ENCODE results near the gene ADAMTS8. TPM values are rescaled to one million over a fixed set of nuclear protein-coding genes. Genes with fewer than 3 reads are reported as not detected.

The ADAMTS8 gene
- polyA plus RNA-seq, 1 of the 3 experiments (the other 2 are of a cell fraction) = not detected

DNA sequence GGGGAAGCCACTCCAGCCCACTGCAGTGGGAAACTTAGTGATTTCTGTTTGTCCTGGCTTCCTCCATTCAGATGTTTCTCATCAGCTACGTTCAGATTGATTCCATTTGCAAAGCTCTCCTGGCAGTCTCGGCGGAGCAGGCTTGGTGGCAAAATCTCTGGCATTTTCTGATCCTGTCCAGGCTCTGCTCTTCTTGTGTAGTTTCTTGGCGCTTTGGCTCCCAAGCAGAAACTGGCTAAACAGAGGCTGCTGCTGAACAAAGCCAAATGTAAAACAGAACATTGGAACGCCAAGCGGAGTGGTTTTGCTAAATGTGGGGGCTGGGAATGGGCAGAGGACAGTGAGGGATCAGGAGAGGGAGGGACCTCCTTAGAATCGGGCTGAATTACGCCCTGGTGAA lies 36.7 kb downstream of the ADAMTS8 start:
- ChIA-PET POLR2A (no interaction called here), CTCF (interaction anchor here (1.5 to 2.0 kb wide), 2 partner anchors 25 to 43 kb away, joined by 3 to 5 read pairs; no protein-coding TSS in a partner anchor)
- Histone ChIP-seq H4K20me1 (ENCODE audit: insufficient read depth) (no peaks in the 10 kb centered on the region), H2AFZ (ENCODE audit: low read depth) (no peak overlapping the region), H3K79me2 (ENCODE audit: insufficient read depth) (no peaks in the 10 kb centered on the region), H3K9me3 (no peaks in the 10 kb centered on the region), H3K9ac (no peak overlapping the region), H3K4me2 (no peak overlapping the region), H3K36me3 (replicated peaks in 1 of 2; ENCODE audit: control insufficient read depth in 1 of 2, insufficient read depth in 2 of 2, low read length in 1 of 2) (no peaks in the 10 kb centered on the region), H3K4me3 (ENCODE audit: low read depth in 2 of 2, low read length in 1 of 2) (no peak overlapping the region), H3F3A (replicated peaks; ENCODE audit: insufficient read depth) (no peaks in the 10 kb centered on the region), H3K4me1 (ENCODE audit: control insufficient read depth in 1 of 2, insufficient read depth in 2 of 2, low read depth in 1 of 2, low read length in 1 of 2) (no peaks in the 10 kb centered on the region; a peak in 1 of 4 replicates), H3K27me3 (ENCODE audit: insufficient read depth) (no peaks in the 10 kb centered on the region; the same call in 1 of the 2 replicates), H3K27ac (ENCODE audit: low read depth in 2 of 2, low read length in 1 of 2) (no peak overlapping the region), H3K9me2 (no peaks in the 10 kb centered on the region)
- 61% methylated on average over 8 of the region's 8 CpGs for WGBS (ENCODE audit: low lambda C conversion rate)
- DNase-seq = no peak
- TF ChIP-seq ELF1 (IDR thresholded peaks at IDR 0.05) = no peak
- TF ChIP-seq TAF1 (IDR thresholded peaks at IDR 0.05; ENCODE audit: borderline replicate concordance, low read depth, low read length) = no peak
- TF ChIP-seq SMC3 (IDR thresholded peaks at IDR 0.05; ENCODE audit: low read depth, low read length) = no peak
- no peak for TF ChIP-seq JUND (IDR thresholded peaks at IDR 0.05)
- TF ChIP-seq MAX (IDR thresholded peaks at IDR 0.05; ENCODE audit: low read depth) = no peak
- no peak for TF ChIP-seq EP300 (IDR thresholded peaks at IDR 0.05; ENCODE audit: borderline replicate concordance in 1 of 2, low read depth in 1 of 2, low read length in 1 of 2)
- no peak for TF ChIP-seq FOXJ3 (CRISPR knock-in tag; IDR thresholded peaks at IDR 0.05)
- TF ChIP-seq, protein P1, sequence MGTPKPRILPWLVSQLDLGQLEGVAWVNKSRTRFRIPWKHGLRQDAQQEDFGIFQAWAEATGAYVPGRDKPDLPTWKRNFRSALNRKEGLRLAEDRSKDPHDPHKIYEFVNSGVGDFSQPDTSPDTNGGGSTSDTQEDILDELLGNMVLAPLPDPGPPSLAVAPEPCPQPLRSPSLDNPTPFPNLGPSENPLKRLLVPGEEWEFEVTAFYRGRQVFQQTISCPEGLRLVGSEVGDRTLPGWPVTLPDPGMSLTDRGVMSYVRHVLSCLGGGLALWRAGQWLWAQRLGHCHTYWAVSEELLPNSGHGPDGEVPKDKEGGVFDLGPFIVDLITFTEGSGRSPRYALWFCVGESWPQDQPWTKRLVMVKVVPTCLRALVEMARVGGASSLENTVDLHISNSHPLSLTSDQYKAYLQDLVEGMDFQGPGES (IDR thresholded peaks at IDR 0.05; ENCODE audit: low read depth, low read length) = no peak

GRCh38 chr11:130390071-130390758 lies 38.2 kb downstream of the ADAMTS8 start:
- no peak for DNase-seq
- Histone ChIP-seq H3F3A (replicated peaks; ENCODE audit: insufficient read depth) (no peaks in the 10 kb centered on the region), H3K27me3 (ENCODE audit: insufficient read depth) (no peaks in the 10 kb centered on the region; the same call in 1 of the 2 replicates), H3K36me3 (replicated peaks in 1 of 2; ENCODE audit: control insufficient read depth in 1 of 2, insufficient read depth in 2 of 2, low read length in 1 of 2) (no peaks in the 10 kb centered on the region), H3K9me2 (no peaks in the 10 kb centered on the region), H2AFZ (ENCODE audit: low read depth) (no peak overlapping the region), H3K4me3 (ENCODE audit: low read depth in 2 of 2, low read length in 1 of 2) (no peak overlapping the region), H3K4me2 (no peak overlapping the region), H4K20me1 (ENCODE audit: insufficient read depth) (no peaks in the 10 kb centered on the region), H3K79me2 (ENCODE audit: insufficient read depth) (no peaks in the 10 kb centered on the region), H3K4me1 (ENCODE audit: control insufficient read depth in 1 of 2, insufficient read depth in 2 of 2, low read depth in 1 of 2, low read length in 1 of 2) (no peaks in the 10 kb centered on the region; a peak in 1 of 4 replicates), H3K27ac (ENCODE audit: low read depth in 2 of 2, low read length in 1 of 2) (no peak overlapping the region), H3K9me3 (no peaks in the 10 kb centered on the region), H3K9ac (no peak overlapping the region)
- ChIA-PET POLR2A (no interaction called here), CTCF (interaction anchor here (0.7 to 2.3 kb wide), 8 partner anchors 10 to 503 kb away, joined by 3 to 6 read pairs (median 3); no protein-coding TSS in a partner anchor)
- TF ChIP-seq SMC3 (IDR thresholded peaks at IDR 0.05; ENCODE audit: low read depth, low read length) (peak; percentile 33; the same call in 1 of the 2 replicates), RAD21 (IDR thresholded peaks at IDR 0.05; ENCODE audit: low read length) (peak; percentile 50), CTCF (IDR thresholded peaks at IDR 0.05) (peak; percentile 57)
- TF ChIP-seq, protein P2, sequence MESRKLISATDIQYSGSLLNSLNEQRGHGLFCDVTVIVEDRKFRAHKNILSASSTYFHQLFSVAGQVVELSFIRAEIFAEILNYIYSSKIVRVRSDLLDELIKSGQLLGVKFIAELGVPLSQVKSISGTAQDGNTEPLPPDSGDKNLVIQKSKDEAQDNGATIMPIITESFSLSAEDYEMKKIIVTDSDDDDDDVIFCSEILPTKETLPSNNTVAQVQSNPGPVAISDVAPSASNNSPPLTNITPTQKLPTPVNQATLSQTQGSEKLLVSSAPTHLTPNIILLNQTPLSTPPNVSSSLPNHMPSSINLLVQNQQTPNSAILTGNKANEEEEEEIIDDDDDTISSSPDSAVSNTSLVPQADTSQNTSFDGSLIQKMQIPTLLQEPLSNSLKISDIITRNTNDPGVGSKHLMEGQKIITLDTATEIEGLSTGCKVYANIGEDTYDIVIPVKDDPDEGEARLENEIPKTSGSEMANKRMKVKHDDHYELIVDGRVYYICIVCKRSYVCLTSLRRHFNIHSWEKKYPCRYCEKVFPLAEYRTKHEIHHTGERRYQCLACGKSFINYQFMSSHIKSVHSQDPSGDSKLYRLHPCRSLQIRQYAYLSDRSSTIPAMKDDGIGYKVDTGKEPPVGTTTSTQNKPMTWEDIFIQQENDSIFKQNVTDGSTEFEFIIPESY (IDR thresholded peaks at IDR 0.05; ENCODE audit: borderline replicate concordance, low read depth) = no peak
- WGBS (ENCODE audit: low lambda C conversion rate) = 47% methylated on average over 12 of the region's 12 CpGs
